Aorta (tissue), 5 donors: ENCODE data around the gene HHEX. TPM values are rescaled to one million over a fixed set of nuclear protein-coding genes. Genes with fewer than 3 reads are reported as not detected.
A peak's percentile ranks its signal among the peaks of the same experiment; 100 is the strongest.
"Not testable (repeated sequence)": the region's sequence is repeated elsewhere in the genome, so short reads cannot be mapped to it uniquely, and the experiment has no call there.

Experiments used
- ATAC-seq: fragments of 200-7000 bp; cut with Tn5 transposase; one replicate; pipeline ENCODE4 v1.9.1; 2022; ENCODE audit warnings: moderate library complexity; ENCODE audit not compliant: low FRiP score
- DNase-seq, 2 donors: peaks; one replicate each; pipeline ENCODE4 v3.0.0-alpha.2; 2020
- H3K27ac ChIP-seq, 2 donors: one replicate each; pipeline ENCODE4 v1.5.1; 2013; ENCODE audit warnings: low read length in 2 of 2, mild to moderate bottlenecking in 2 of 2, moderate library complexity in 2 of 2, control low read depth in 1 of 2, inconsistent platforms in 1 of 2, low read depth in 1 of 2
- H3K27me3 ChIP-seq, 2 donors: one replicate each; pipeline ENCODE4 v1.6.1; 2013; ENCODE audit warnings: control low read depth in 1 of 2, low read length in 1 of 2, mild to moderate bottlenecking in 1 of 2, moderate library complexity in 1 of 2; ENCODE audit not compliant: insufficient read depth in 2 of 2, control insufficient read depth in 1 of 2
- H3K36me3 ChIP-seq, 2 donors: one replicate each; pipeline ENCODE4 v1.6.1; 2013; ENCODE audit warnings: control low read depth in 1 of 2, low read length in 1 of 2, mild to moderate bottlenecking in 1 of 2; ENCODE audit not compliant: insufficient read depth in 2 of 2, control insufficient read depth in 1 of 2
- H3K4me1 ChIP-seq, 2 donors: one replicate each; pipeline ENCODE4 v1.6.1; 2013; ENCODE audit warnings: low read length in 2 of 2, control low read depth in 1 of 2, mild to moderate bottlenecking in 1 of 2, moderate library complexity in 1 of 2; ENCODE audit not compliant: insufficient read depth in 2 of 2, control insufficient read depth in 1 of 2
- H3K4me3 ChIP-seq, 2 donors: one replicate each; pipeline ENCODE4 v1.5.1; 2013; ENCODE audit warnings: low read length in 2 of 2, control low read depth in 1 of 2, mild to moderate bottlenecking in 1 of 2
- H3K9me3 ChIP-seq: one replicate; pipeline ENCODE4 v1.6.1; 2013; ENCODE audit warnings: mild to moderate bottlenecking, low read length; ENCODE audit not compliant: control insufficient read depth
- WGBS, 2 donors: extraction: QIAGEN DNeasy Blood & Tissue Kit; methylation state at CpG; one replicate each; pipeline ENCODE4 v1.1.7; 2013; 5-methylcytosine and 5-hydroxymethylcytosine counted together
- intact Hi-C, 2 donors: fragments of 100-400 bp; cut with DNase I; formaldehyde crosslinking; loops; one replicate each; pipeline versions ENCODE4 v1.14.2 to v1.15.0; 2022
- long read RNA-seq, 2 donors: library from polyadenylated mRNA; unstranded; transcript quantifications; one replicate each; pipeline ENCODE4 v2.0.0, GENCODE V29; 2020 to 2021
- polyA plus RNA-seq, 2 donors: library from polyadenylated mRNA; stranded (reverse); fragments of 200-250 nt; gene quantifications; one replicate each; pipeline ENCODE4 v1.2.3, GENCODE V29; 2013
- total RNA-seq, 2 donors: library from RNA; stranded (reverse); fragmentation: NEBNext Ultra II Directional; extraction: Animal tissue kit (Norgen Biotek cat#: 25700); gene quantifications; one replicate each; pipeline ENCODE4 v1.2.1, GENCODE V29; 2021
- donor health status: healthy with polysubstance abuse.
- donor health status: Bipolar disorder and iron deficiency.
- donor health status: DM: no; HTN: no; CAD: no.
- donor health status: DM: no; HTN: no; CAD: no.
- donor health status: DM: yes; HTN: yes; CAD: no.

Gene HHEX
- 10 to 100 TPM; 11.5 to 22.7 TPM for total RNA-seq
- 1 to 10 TPM; 4.5 to 6.3 TPM for polyA plus RNA-seq
- long read RNA-seq, donor 1, transcript HHEX-201 (4 exons, 1,727 nt): major isoform, 38 of 48 reads
- long read RNA-seq, donor 1, partial matches to known transcripts: 0 of 48 reads
- long read RNA-seq, donor 1, other reads (novel, unspliced or antisense): 4 of 48 reads
- long read RNA-seq, donor 2, transcript HHEX-201 (4 exons, 1,727 nt): major isoform, 10 of 14 reads
- long read RNA-seq, donor 2, partial matches to known transcripts: 1 of 14 reads
- long read RNA-seq, donor 2, other reads (novel, unspliced or antisense): 2 of 14 reads

DNA sequence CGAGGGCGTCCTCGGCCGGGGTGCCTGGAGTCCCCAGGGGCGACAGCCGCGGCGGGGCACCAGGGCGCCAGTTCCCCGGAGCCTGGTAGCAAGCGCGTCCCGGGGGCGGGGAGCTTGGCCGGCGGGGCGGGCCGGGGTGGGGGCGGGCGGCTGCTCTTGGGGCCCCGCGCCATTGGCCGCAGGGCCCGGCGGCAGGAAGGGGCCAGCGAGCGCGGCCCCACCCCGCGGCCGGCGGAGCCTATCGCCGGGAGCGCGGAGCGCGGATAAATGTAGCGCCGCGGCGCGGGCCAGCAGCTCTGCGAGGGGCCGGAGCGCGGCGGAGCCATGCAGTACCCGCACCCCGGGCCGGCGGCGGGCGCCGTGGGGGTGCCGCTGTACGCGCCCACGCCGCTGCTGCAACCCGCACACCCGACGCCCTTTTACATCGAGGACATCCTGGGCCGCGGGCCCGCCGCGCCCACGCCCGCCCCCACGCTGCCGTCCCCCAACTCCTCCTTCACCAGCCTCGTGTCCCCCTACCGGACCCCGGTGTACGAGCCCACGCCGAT lies at the start of gene HHEX:
HHEX (plus strand) TSS at position 293 of the 548 bp plus-strand sequence; CDS start at position 325, 32 bp downstream.
- H3K9me3 ChIP-seq: no peaks in the 10 kb centered on the region
- H3K4me3 ChIP-seq: peak within 1 kb of the TSS; percentile 50 to 74
- ATAC-seq (peak; percentile 81), DNase-seq (peak; percentile 84 to 87)
- no peaks in the 10 kb centered on the region for H3K36me3 ChIP-seq
- H3K4me1 ChIP-seq: no peaks in the 10 kb centered on the region
- no peaks in the 10 kb centered on the region for H3K27me3 ChIP-seq
- peak within 1 kb of the TSS in 1 of 2 donors; percentile 11 for H3K27ac ChIP-seq
- 1% methylated on average over 30 to 79 of the region's 79 CpGs for WGBS, 2 donors
- intact Hi-C loops: loop anchor here in 1 of 2 donors (5.0 to 10.0 kb wide), 2 partner anchors 68 to 155 kb away; partner anchors contain the start of gene EXOC6

DNA sequence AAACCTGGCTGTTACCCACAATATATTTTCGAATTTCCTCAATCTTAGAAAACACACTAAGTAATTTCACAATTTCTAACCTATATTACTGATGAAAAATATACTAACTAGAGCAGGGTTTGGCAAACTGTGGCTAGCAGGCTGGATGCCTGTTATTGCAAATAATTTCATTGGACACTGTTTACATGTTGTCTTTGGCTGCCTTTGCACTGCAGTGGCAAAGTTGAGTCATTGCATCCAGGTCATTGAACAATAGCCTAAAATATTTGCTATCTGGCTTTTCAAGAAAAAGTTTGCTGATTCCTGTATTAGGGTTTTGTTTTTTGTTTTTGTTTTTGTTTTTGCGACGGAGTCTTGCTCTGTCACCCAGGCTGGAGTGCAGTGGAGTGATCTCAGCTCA lies 49.6 kb upstream of the HHEX start:
- H3K36me3 ChIP-seq: no peaks in the 10 kb centered on the region
- H3K27ac ChIP-seq: no peak overlapping the region
- no peaks in the 10 kb centered on the region for H3K4me1 ChIP-seq
- 86 to 94% methylated on average over 3 of the region's 3 CpGs for WGBS, 2 donors
- no peak overlapping the region for H3K4me3 ChIP-seq
- intact Hi-C loops: no loop called here
- no peak for ATAC-seq
- no peaks in the 10 kb centered on the region for H3K9me3 ChIP-seq
- DNase-seq: no peak
- H3K27me3 ChIP-seq: no peaks in the 10 kb centered on the region

DNA sequence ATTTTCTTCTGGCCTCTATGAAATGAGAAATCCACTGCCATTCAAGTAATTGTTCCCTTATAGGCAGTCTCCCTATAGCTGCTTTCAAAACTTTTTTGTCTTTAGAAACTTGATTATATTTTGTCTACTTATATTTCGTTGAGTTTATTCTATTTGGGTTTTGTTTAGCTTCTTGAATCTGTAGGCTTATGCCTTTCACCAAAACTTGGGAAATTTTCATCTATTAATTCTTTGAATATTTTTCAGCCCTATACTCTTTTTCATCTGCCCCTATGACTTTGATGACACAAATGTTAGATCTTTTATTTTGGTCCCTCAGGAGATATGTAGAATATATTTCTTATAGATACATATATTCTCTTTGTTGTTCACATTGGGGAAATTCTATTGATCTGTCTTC lies 48.3 kb upstream of the HHEX start:
- Histone ChIP-seq H3K36me3 (no peaks in the 10 kb centered on the region), H3K27me3 (no peaks in the 10 kb centered on the region), H3K27ac (no peak overlapping the region), H3K9me3 (no peaks in the 10 kb centered on the region), H3K4me3 (no peak overlapping the region), H3K4me1 (no peaks in the 10 kb centered on the region)
- no peak for ATAC-seq
- no peak for DNase-seq
- WGBS, 2 donors: 63 to 91% methylated on average over 1 of the region's 1 CpG
- intact Hi-C loops: no loop called here

DNA sequence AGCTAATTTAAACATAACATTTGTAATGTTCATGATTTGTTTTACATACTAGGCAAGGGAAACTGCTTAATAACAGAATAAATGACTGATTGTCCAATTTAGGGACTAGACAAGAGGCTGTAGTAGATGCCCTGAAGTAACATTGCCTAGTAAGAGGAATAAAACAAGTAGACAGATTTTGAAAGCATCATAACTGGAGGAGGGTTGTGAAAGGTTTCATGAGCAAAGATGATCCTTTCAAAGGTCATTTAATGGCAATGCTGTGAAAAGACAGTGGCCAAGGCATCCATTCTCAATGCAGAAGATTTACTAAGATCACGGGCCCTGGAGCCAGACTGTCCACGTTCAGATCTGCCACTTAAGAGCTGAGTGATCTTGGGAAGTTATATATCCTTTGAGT lies 44.8 kb upstream of the HHEX start:
- DNase-seq (no peak), ATAC-seq (no peak)
- Histone ChIP-seq H3K36me3 (no peaks in the 10 kb centered on the region), H3K27me3 (no peaks in the 10 kb centered on the region), H3K4me3 (no peak overlapping the region), H3K27ac (no peak overlapping the region), H3K9me3 (no peaks in the 10 kb centered on the region), H3K4me1 (no peaks in the 10 kb centered on the region)
- intact Hi-C loops: no loop called here
- 90 to 92% methylated on average over 2 of the region's 2 CpGs for WGBS, 2 donors

DNA sequence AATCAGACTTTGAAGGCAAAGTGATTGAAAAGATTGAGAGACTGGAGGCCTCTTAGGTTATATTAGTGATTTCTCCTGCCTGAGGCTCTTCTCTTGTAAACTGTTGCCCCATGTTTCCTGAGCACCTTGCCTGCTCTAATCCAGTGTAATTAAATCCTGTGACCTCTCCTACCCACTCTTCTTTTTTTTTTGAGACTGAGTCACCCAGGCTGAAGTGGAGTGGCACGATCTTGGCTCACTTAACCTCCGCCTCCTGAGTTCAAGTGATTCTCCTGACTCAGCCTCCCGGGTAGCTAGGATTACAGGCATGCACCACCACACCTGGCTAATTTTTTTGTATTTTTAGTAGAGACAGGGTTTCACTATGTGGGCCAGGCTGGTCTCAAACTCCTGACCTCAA lies 38.9 kb upstream of the HHEX start:
- H3K27ac ChIP-seq, ATAC-seq, H3K27me3 ChIP-seq, H3K4me3 ChIP-seq, H3K4me1 ChIP-seq, H3K9me3 ChIP-seq, DNase-seq, intact Hi-C loops, H3K36me3 ChIP-seq: not testable (repeated sequence)
- 93 to 97% methylated on average over 3 of the region's 3 CpGs for WGBS, 2 donors

DNA sequence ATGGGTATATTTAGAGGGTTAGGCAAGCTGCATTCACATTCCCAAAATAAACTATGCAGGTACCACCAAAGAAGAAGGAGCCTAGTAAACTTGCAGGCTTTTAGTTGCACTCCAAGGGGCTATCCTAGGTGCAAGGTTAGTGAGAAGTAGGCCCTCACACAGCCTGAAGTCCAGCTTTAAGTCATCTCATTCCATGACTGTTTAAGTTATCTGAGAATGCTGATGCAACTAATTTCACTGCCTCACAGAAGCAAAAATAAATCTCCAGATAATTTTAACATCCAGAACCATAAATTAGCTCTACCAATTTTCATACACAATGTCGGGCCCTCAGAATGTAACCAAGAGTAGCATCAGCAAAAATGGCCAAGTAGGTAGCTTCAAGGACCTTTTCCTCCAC lies 34.3 kb upstream of the HHEX start:
- Histone ChIP-seq H3K9me3 (no peaks in the 10 kb centered on the region), H3K27me3 (no peaks in the 10 kb centered on the region), H3K4me1 (no peaks in the 10 kb centered on the region), H3K4me3 (no peak overlapping the region), H3K27ac (no peak overlapping the region), H3K36me3 (no peaks in the 10 kb centered on the region)
- intact Hi-C loops: no loop called here
- ATAC-seq: no peak
- DNase-seq: no peak
- 75 to 86% methylated on average over 1 of the region's 1 CpG for WGBS, 2 donors

DNA sequence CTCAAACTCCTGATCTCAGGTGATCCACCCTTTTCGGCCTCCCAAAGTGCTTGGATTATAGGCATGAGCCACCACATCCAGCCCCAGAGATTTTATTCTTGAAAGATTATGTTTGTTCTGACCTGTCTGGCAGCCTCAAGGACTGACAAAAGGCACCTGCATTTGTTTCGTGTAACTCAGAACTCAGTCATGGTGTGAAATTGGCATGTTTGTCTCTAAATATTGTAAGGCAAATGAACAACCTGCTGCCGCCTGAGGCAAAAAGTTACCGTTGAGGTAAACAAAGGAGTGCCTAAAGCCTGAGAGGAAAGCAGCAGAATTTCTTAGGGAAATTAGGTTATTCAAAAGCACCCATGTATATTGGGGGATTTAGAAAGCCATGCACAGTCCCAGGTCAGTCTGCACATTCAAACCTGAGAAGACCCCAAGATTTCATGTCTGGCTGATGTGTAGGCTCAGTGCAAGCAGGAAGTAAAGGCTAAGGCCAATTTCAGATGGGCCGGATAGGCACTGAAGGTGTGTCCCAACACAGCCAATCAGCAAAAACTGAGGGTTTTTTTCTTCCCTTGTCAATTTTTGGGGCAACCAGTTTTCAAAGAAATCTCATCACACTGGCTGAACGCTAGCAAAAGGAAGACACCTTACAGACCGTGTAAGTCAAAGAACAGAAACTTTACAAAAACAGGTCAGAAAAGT lies 33.3 kb upstream of the HHEX start:
- no peak overlapping the region for H3K4me3 ChIP-seq
- no peak overlapping the region for H3K27ac ChIP-seq
- ATAC-seq (no peak), DNase-seq (no peak)
- intact Hi-C loops: no loop called here
- H3K4me1 ChIP-seq: no peaks in the 10 kb centered on the region
- no peaks in the 10 kb centered on the region for H3K9me3 ChIP-seq
- no peaks in the 10 kb centered on the region for H3K27me3 ChIP-seq
- H3K36me3 ChIP-seq: no peaks in the 10 kb centered on the region
- 82 to 94% methylated on average over 7 of the region's 7 CpGs for WGBS, 2 donors

DNA sequence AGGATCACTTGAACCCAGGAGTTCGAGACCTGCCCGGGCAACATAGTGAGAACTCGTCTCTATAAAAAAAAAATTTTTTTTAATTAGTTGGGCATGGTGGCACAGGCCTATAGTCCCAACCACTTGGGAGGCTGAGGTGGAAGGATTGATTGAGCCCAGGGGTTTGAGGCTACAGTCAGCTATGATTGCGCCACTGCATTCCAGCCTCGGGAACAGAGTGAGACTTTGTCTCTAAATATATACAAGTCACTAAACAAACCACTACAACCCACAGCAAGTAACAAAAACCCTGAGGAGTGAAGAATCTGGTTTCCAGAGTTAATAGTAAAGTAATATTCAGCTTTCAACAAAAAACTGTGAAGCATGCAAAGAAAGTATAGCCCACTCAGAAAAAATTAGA lies 32.7 kb upstream of the HHEX start:
- DNase-seq: no peak
- Histone ChIP-seq H3K4me3 (no peak overlapping the region), H3K27ac (no peak overlapping the region), H3K9me3 (no peaks in the 10 kb centered on the region), H3K4me1 (no peaks in the 10 kb centered on the region), H3K27me3 (no peaks in the 10 kb centered on the region), H3K36me3 (no peaks in the 10 kb centered on the region)
- 89 to 94% methylated on average over 5 of the region's 5 CpGs for WGBS, 2 donors
- intact Hi-C loops: no loop called here
- ATAC-seq: no peak

DNA sequence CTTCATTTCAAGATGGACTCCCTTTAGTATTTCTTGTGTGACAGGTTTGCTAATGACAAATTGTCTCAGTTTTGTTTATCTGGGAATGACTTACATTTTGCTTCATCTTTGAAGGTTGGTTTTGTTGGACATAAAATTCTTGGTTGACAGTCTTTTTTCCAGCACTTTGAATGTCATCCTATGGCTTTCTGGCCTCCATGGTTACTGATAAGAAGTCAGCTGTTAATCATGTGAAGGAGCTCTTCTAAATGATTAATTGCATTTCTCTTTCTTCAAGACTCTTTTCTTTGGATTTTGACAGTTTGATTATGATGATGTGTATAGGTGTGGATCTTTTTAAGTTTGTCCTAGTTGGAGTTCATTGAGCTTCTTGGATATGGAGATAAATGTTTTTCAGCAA lies 26.9 kb upstream of the HHEX start:
- Histone ChIP-seq H3K4me1 (no peaks in the 10 kb centered on the region), H3K4me3 (no peak overlapping the region), H3K27me3 (no peaks in the 10 kb centered on the region), H3K27ac (no peak overlapping the region), H3K9me3 (peaks cover 2% of the 10 kb centered on the region), H3K36me3 (no peaks in the 10 kb centered on the region)
- intact Hi-C loops: no loop called here
- DNase-seq (no peak), ATAC-seq (no peak)
